Measurements from ENCODE around the gene HHAT. TPM values are rescaled to one million over a fixed set of nuclear protein-coding genes. Genes with fewer than 3 reads are reported as not detected.

HHAT gene
- polyA plus RNA-seq, 1 donor from 2014 or later = 5.3 TPM

DNA sequence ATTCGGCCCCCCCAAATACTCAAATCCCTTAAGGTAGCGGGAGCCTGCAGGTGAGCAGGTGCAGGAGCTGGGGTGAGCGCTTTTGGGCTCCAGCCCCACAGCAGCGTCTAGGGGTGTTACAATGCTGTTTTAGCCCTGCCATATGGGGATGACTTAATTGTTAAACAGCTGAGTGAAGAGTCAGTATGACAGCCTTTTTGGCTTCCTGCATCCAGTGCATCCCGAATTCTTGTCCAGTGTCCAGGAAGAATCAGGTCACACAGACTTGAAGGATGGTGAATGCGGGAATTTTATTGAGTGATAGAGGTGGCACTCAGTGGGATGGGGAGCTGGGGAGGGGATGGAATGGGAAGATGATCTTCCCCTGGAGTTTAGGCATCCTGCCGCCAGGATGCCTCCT is 30.4 kb upstream of the HHAT start:
- no peak overlapping the region for H3K4me3 ChIP-seq (ENCODE audit: low read length)
- no peaks in the 10 kb centered on the region for H3K9me2 ChIP-seq (ENCODE audit: insufficient read depth, low read length)
- H3F3A ChIP-seq (ENCODE audit: insufficient read depth, low read length, poor library complexity, severe bottlenecking) = no peaks in the 10 kb centered on the region
- H3K4me2 ChIP-seq (ENCODE audit: low read length) = no peak overlapping the region
- no peaks in the 10 kb centered on the region for H3K36me3 ChIP-seq (ENCODE audit: insufficient read depth, low read length)
- H3K9ac ChIP-seq (ENCODE audit: low read length) = no peak overlapping the region
- no peak overlapping the region for H3K27ac ChIP-seq (ENCODE audit: low read length)
- H3K27me3 ChIP-seq (ENCODE audit: insufficient read depth, low read depth, low read length) = no peaks in the 10 kb centered on the region
- peaks cover 4% of the 10 kb centered on the region for H3K79me2 ChIP-seq (replicated peaks; ENCODE audit: insufficient read depth, low read length)
- H4K20me1 ChIP-seq (ENCODE audit: insufficient read depth) = no peaks in the 10 kb centered on the region
- H2AFZ ChIP-seq (ENCODE audit: low read depth, low read length) = no peak overlapping the region
- no peak for TF ChIP-seq TAF1 (IDR thresholded peaks at IDR 0.05; ENCODE audit: low read depth)
- TF ChIP-seq, protein P1, sequence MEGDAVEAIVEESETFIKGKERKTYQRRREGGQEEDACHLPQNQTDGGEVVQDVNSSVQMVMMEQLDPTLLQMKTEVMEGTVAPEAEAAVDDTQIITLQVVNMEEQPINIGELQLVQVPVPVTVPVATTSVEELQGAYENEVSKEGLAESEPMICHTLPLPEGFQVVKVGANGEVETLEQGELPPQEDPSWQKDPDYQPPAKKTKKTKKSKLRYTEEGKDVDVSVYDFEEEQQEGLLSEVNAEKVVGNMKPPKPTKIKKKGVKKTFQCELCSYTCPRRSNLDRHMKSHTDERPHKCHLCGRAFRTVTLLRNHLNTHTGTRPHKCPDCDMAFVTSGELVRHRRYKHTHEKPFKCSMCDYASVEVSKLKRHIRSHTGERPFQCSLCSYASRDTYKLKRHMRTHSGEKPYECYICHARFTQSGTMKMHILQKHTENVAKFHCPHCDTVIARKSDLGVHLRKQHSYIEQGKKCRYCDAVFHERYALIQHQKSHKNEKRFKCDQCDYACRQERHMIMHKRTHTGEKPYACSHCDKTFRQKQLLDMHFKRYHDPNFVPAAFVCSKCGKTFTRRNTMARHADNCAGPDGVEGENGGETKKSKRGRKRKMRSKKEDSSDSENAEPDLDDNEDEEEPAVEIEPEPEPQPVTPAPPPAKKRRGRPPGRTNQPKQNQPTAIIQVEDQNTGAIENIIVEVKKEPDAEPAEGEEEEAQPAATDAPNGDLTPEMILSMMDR (IDR thresholded peaks at IDR 0.05; ENCODE audit: poor library complexity, severe bottlenecking) = no peak
- TF ChIP-seq, protein P2, sequence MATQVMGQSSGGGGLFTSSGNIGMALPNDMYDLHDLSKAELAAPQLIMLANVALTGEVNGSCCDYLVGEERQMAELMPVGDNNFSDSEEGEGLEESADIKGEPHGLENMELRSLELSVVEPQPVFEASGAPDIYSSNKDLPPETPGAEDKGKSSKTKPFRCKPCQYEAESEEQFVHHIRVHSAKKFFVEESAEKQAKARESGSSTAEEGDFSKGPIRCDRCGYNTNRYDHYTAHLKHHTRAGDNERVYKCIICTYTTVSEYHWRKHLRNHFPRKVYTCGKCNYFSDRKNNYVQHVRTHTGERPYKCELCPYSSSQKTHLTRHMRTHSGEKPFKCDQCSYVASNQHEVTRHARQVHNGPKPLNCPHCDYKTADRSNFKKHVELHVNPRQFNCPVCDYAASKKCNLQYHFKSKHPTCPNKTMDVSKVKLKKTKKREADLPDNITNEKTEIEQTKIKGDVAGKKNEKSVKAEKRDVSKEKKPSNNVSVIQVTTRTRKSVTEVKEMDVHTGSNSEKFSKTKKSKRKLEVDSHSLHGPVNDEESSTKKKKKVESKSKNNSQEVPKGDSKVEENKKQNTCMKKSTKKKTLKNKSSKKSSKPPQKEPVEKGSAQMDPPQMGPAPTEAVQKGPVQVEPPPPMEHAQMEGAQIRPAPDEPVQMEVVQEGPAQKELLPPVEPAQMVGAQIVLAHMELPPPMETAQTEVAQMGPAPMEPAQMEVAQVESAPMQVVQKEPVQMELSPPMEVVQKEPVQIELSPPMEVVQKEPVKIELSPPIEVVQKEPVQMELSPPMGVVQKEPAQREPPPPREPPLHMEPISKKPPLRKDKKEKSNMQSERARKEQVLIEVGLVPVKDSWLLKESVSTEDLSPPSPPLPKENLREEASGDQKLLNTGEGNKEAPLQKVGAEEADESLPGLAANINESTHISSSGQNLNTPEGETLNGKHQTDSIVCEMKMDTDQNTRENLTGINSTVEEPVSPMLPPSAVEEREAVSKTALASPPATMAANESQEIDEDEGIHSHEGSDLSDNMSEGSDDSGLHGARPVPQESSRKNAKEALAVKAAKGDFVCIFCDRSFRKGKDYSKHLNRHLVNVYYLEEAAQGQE (IDR thresholded peaks at IDR 0.05; ENCODE audit: borderline replicate concordance) = no peak
- no peak for TF ChIP-seq RAD21 (conservative IDR thresholded peaks at IDR 0.05)
- no peak for TF ChIP-seq POLR2AphosphoS5 (IDR thresholded peaks at IDR 0.05)
- TF ChIP-seq EZH2 (IDR thresholded peaks at IDR 0.05; ENCODE audit: borderline replicate concordance, insufficient read depth, low read length, poor library complexity, severe bottlenecking) = no peak
- TF ChIP-seq MXI1 (conservative IDR thresholded peaks at IDR 0.05; ENCODE audit: poor library complexity, severe bottlenecking) = no peak
- TF ChIP-seq SMC3 (conservative IDR thresholded peaks at IDR 0.05; ENCODE audit: poor library complexity) = no peak
- H3K9me3 ChIP-seq (ENCODE audit: low read length) = no peaks in the 10 kb centered on the region

DNA sequence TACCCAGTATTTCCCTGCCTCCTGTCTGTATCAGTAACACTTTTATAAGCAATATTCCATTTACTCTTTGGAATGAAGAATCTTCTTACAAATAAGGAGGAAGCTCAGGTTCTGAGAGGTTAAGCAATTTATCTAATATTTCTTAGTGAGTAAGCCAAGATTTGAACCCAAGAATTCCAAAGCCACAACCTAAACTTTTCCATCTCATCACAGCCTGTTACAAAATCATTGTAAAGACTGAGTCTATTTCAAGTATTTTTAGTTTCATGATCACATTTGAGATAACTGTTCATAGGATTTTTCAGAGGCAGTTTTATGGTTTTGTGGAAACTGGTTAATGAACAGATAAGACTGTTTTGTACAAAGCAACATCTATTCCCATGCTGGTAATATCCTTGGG is 29.8 kb upstream of the HHAT start:
- Histone ChIP-seq H3F3A (ENCODE audit: insufficient read depth, low read length, poor library complexity, severe bottlenecking) (no peaks in the 10 kb centered on the region), H3K27ac (ENCODE audit: low read length) (no peak overlapping the region), H3K79me2 (replicated peaks; ENCODE audit: insufficient read depth, low read length) (no peaks in the 10 kb centered on the region), H2AFZ (ENCODE audit: low read depth, low read length) (no peak overlapping the region), H3K27me3 (ENCODE audit: insufficient read depth, low read depth, low read length) (no peaks in the 10 kb centered on the region), H3K4me3 (ENCODE audit: low read length) (no peak overlapping the region), H3K4me2 (ENCODE audit: low read length) (no peak overlapping the region), H4K20me1 (ENCODE audit: insufficient read depth) (no peaks in the 10 kb centered on the region), H3K36me3 (ENCODE audit: insufficient read depth, low read length) (no peaks in the 10 kb centered on the region), H3K9me2 (ENCODE audit: insufficient read depth, low read length) (no peaks in the 10 kb centered on the region), H3K9me3 (ENCODE audit: low read length) (no peaks in the 10 kb centered on the region), H3K9ac (ENCODE audit: low read length) (no peak overlapping the region)
- TF ChIP-seq RAD21 (conservative IDR thresholded peaks at IDR 0.05) (no peak), EP300 (conservative IDR thresholded peaks at IDR 0.05; ENCODE audit: poor library complexity, severe bottlenecking) (no peak), EZH2 (IDR thresholded peaks at IDR 0.05; ENCODE audit: borderline replicate concordance, insufficient read depth, low read length, poor library complexity, severe bottlenecking) (no peak), SMC3 (conservative IDR thresholded peaks at IDR 0.05; ENCODE audit: poor library complexity) (no peak), POLR2AphosphoS5 (IDR thresholded peaks at IDR 0.05) (no peak), TAF1 (IDR thresholded peaks at IDR 0.05; ENCODE audit: low read depth) (no peak), MXI1 (conservative IDR thresholded peaks at IDR 0.05; ENCODE audit: poor library complexity, severe bottlenecking) (no peak)
- TF ChIP-seq, protein P2 (IDR thresholded peaks at IDR 0.05; ENCODE audit: borderline replicate concordance) = no peak
- TF ChIP-seq, protein P1 (IDR thresholded peaks at IDR 0.05; ENCODE audit: poor library complexity, severe bottlenecking) = no peak
